GM19328 (cell line): ENCODE results near the gene PREPL.
"Not testable (repeated sequence)": the region's sequence is repeated elsewhere in the genome, so short reads cannot be mapped to it uniquely, and the experiment has no call there.

Experiments used
- ATAC-seq: cut with Tn5 transposase; IDR thresholded peaks from one replicate; pipeline ENCODE4 v1.9.1; 2021; ENCODE audit warnings: mild to moderate bottlenecking, moderate library complexity; ENCODE audit not compliant: unreplicated experiment

Gene PREPL

DNA sequence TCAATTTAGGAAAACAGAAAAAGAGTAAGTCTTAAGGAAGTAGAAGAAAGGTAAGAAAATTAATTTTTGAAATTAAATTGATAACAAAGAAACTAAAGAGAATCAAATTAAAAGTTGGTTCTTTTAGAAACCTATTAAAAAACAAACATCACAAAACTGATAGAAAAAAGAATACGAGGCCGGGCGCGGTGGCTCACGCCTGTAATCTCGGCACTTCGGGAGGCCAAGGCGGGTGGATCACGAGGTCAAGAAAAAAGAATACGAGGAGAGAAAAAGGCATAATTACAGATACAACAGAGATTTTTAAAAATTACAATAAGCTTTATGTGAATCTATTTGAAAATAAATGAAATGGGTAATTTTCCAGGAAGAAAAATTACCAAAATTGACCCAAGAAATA, 11.8 kb downstream of the PREPL start:
- ATAC-seq: no peak

DNA sequence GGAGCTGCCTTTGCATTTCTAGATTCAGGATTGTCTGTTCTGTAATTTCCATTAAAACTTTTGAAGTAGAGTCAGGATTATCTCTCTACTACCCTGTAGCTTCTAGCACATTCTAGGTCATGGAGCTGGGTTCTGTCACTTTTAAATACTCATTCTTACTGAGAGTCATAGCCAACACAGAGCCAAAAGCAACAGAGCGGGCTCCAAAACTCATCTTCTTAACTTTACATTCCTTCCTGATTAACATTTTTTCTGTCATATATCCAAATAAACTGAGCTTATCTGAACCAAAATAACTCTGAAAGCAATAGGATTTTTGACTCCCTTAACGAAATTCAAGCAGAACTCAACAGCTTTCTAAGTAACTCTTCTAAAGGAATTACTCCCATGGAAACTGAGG, 12.9 kb downstream of the PREPL start:
- ATAC-seq: no peak

DNA sequence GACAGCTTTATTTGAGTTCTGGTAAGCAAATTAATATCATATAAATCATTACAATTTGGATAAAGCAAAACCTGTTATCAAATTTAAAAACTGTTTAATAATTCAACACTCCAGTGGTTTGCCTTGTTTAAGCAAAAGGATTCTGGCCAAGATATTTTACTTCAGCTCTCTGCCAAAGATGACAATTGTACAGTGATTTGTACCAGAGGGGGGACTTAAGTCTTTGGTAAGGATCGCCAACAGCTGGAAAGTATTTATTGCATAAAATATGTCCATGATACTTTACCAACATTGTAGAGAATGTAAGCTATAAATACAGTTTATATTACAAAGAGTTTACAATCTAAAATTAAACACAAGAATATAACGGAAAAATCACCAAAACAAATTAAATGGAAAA, 13.8 kb downstream of the PREPL start:
- ATAC-seq: no peak

- no peak for ATAC-seq
Observed at GRCh38 chr2:44342854-44343253, 18.4 kb downstream of the PREPL start.

- ATAC-seq: no peak
Observed at GRCh38 chr2:44335806-44336538, 25.3 kb downstream of the PREPL start.

DNA sequence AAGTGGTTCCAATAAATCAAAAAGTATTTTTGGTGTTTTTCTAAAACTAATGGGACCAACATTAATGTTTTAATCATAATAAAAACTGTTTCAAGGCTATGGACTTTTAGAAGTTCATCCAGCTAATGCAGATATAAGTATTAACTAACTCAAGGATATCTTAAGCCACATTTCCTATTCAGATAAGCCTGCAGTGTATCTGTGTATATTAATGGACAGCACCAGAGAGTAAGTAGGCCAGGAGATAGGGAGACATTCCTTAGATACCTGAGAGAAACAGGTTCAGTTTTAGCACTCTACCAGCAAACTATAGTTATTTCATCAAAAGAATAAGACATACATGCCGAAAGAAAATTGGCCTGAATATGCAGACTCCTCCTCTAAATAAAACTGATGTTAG, 27.3 kb downstream of the PREPL start:
- no peak for ATAC-seq

- no peak for ATAC-seq
Observed at GRCh38 chr2:44330801-44331200, 30.5 kb downstream of the PREPL start.

DNA sequence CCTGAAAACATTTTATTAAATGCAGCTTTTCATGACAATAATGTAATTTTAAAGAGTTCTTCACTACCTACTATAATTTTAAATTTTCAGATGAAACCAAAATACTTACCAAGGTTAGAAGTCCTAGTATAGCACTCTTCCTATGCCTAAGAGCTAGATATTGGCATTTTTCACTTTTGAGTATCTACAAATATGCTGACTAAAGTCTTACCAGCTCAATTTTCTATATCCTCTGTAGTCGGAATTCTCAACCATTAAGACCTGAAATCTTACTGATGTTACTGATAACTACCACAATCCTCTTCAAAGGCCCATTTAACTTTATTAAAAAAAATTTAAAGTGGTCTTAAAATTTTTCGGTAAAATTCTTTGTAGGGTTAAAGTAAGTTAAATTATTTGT, 32.0 kb downstream of the PREPL start:
- ATAC-seq: no peak

GRCh38 chr2:44328750-44329149, 32.5 kb downstream of the PREPL start:
- no peak for ATAC-seq

- ATAC-seq: no peak
Observed at GRCh38 chr2:44326548-44327264, 34.6 kb downstream of the PREPL start.

DNA sequence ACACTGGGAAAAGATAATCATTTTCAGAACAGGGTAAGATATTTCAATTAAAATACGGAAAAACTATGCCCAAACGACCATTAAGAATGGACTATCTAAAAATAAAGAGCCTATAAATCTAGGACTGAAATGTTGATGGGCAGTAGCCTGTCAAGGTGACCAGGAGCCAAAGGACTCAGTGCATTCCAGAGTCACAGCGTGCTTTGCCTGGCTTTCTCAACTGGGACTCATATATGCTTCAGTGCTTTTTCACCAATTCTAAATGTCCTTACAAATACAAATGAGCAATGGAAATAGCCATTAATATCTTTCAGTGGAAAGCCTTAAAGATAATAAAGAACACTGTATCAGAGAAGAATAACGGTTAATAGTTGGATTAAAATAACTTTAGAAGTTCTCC, 35.4 kb downstream of the PREPL start:
- no peak for ATAC-seq

DNA sequence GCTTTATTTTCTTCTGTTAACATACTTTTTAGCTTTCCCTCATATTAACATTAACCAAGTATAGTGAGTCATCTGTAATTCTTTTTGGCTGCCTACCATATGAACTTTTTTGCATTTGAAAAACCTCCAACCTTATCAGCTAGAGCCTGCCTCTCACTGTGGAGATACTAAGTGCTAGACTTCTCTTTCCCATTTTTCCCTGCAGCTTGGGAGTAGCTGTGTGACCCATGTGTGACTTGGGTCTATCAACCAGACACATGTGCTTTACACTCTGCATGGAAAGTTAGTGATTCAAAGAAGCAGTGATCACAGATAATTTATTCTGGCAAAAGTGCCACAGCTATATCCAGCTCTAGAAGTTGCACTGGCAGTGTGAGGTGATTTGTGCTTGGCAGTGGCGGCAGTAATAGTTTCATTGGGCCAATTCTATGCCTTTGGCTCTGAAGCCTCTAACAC, 36.3 kb downstream of the PREPL start:
- ATAC-seq: no peak

GRCh38 chr2:44321360-44321759, 39.9 kb downstream of the PREPL start:
- ATAC-seq: no peak

GRCh38 chr2:44320832-44321231, 40.5 kb downstream of the PREPL start:
- ATAC-seq: no peak

- no peak for ATAC-seq
Observed at GRCh38 chr2:44315945-44316344, 45.3 kb downstream of the PREPL start.

GRCh38 chr2:44314362-44314761, 46.9 kb downstream of the PREPL start:
- ATAC-seq: no peak

DNA sequence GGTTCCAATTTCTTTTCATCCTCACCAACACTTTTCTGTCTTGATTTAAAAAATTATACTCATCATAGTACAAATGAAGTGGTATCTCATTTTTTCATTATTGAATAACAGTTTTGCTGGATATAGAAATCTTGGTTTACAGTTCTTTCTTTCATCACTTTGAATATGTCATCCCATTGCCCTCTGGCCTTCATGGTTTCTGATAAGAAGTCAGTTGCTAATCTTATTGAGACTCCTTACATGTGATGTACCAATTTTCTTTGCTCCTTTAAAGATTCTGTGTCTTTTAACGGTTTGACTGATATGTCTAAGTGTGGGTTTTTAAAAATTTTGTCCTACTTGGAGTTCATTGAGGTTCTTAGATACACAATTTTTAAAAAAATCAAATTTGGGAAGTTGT, 51.0 kb downstream of the PREPL start:
- no peak for ATAC-seq

- no peak for ATAC-seq
Observed at GRCh38 chr2:44305882-44306281, 55.4 kb downstream of the PREPL start.

- ATAC-seq: no peak
Observed at GRCh38 chr2:44304258-44304657, 57.0 kb downstream of the PREPL start.

- ATAC-seq: not testable (repeated sequence)
Observed at GRCh38 chr2:44303766-44304165, 57.5 kb downstream of the PREPL start.

DNA sequence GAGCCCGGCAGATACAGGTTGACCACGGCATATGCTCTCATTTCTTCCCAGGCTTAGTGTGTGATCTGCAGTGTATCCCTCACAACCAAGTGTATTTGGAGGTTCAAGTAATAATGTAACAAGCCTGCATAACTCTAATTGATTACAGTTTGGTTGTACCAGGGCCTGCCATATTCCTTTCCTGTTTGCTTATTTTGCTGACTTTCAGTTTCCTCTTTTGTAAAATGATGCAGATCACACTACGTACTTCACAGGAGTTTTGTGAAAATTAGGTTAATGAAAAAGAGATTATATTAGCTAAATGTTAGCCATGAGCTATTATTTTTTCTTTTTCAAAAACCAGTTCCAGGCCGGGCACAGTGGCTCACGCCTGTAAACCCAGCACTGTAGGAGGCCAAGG, 60.2 kb downstream of the PREPL start:
- ATAC-seq: no peak

DNA sequence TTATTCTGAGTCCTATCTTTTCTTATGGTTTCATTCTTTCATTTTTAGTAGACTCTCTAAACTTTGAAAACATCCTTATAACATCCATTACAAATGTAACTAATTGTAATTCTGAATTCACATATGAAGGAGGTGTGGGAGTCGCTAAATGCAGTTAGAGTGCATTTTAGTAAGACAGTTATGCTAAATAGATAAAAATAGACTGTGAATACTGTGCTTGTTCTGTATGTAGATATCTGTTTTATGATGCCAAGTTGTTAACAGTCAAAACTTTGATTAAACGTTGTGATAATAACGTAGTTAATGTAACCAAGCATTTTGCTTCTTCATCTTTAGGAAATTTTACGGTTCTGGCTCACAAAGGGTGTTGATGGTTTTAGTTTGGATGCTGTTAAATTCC, 61.7 kb downstream of the PREPL start:
- no peak for ATAC-seq

- ATAC-seq: no peak
Observed at GRCh38 chr2:44297431-44297830, 63.9 kb downstream of the PREPL start.
